Duodenal mucosa (tissue), 2 donors: ENCODE data around the gene TGFBR1.
"Not testable (repeated sequence)": the region's sequence is repeated elsewhere in the genome, so short reads cannot be mapped to it uniquely, and the experiment has no call there.

Source experiments
- H3K27ac ChIP-seq: one replicate; pipeline ENCODE4 v1.7.0; 2013; ENCODE audit warnings: low read depth, low read length
- H3K27me3 ChIP-seq, 2 donors: one replicate each; pipeline ENCODE4 v1.7.0; 2013; ENCODE audit warnings: low read length in 2 of 2, control low read depth in 1 of 2; ENCODE audit not compliant: insufficient read depth in 2 of 2, control insufficient read depth in 1 of 2
- H3K36me3 ChIP-seq, 2 donors: one replicate each; pipeline ENCODE4 v1.7.0; 2013; ENCODE audit warnings: low read length in 2 of 2, control low read depth in 1 of 2; ENCODE audit not compliant: insufficient read depth in 2 of 2, control insufficient read depth in 1 of 2
- H3K4me1 ChIP-seq, 2 donors: one replicate each; pipeline ENCODE4 v1.7.0; 2013; ENCODE audit warnings: low read length in 2 of 2, control low read depth in 1 of 2; ENCODE audit not compliant: insufficient read depth in 2 of 2, control insufficient read depth in 1 of 2
- H3K4me3 ChIP-seq, 2 donors: one replicate each; pipeline ENCODE4 v1.7.0; 2013; ENCODE audit warnings: low read length in 2 of 2, low read depth in 1 of 2
- H3K9ac ChIP-seq, 2 donors: one replicate each; pipeline ENCODE4 v1.7.0; 2013; ENCODE audit warnings: low read length in 2 of 2, low read depth in 1 of 2
- H3K9me3 ChIP-seq, 2 donors: one replicate each; pipeline ENCODE4 v1.7.0; 2013; ENCODE audit warnings: low read length in 2 of 2, control low read depth in 1 of 2; ENCODE audit not compliant: control insufficient read depth in 1 of 2

The TGFBR1 gene

DNA sequence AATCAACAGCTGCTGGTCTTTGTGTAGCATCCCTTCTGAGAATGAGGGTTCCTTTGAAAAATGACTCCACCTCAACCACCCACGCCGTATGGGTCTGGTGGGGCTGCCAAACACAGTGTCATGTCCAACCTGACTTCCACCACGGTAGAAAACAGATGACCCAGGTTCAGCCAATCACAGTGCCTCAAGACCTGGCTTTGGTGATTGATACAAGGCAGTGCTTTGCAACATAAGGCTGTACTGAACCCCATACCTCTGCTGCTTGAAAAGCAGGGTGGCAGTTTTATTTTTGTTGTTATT lies 11.5 kb upstream of the TGFBR1 start:
- H3K27ac ChIP-seq: no peak overlapping the region
- peaks cover 0 to 6% of the 10 kb centered on the region in 2 donors for H3K9me3 ChIP-seq
- H3K4me3 ChIP-seq: no peak overlapping the region
- no peaks in the 10 kb centered on the region for H3K27me3 ChIP-seq
- H3K4me1 ChIP-seq: no peaks in the 10 kb centered on the region
- H3K9ac ChIP-seq: no peak overlapping the region
- no peaks in the 10 kb centered on the region for H3K36me3 ChIP-seq

DNA sequence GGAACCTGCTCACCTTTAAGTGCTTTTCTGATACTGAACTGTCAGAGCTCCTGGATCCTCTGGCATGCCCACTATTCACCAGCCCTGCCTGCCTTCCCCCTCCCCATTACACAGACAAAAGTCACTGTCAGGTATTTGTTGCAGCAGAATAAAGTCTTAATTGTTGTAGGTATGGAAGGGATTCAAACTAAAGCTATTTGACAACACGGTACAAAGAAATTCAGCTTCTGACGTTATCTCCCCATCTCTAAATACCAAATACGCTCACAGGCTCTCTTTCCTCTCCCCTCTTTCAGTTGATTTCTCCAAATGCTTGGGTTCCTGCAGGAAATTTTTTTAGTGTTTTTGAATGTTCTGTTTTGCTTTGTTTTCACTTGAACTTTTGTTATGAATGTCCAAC lies 9.3 kb upstream of the TGFBR1 start:
- H3K9ac ChIP-seq: no peak overlapping the region
- H3K4me1 ChIP-seq: no peaks in the 10 kb centered on the region
- H3K4me3 ChIP-seq: no peak overlapping the region
- H3K36me3 ChIP-seq: no peaks in the 10 kb centered on the region
- no peak overlapping the region for H3K27ac ChIP-seq
- no peaks in the 10 kb centered on the region for H3K27me3 ChIP-seq
- H3K9me3 ChIP-seq: no peaks in the 10 kb centered on the region

DNA sequence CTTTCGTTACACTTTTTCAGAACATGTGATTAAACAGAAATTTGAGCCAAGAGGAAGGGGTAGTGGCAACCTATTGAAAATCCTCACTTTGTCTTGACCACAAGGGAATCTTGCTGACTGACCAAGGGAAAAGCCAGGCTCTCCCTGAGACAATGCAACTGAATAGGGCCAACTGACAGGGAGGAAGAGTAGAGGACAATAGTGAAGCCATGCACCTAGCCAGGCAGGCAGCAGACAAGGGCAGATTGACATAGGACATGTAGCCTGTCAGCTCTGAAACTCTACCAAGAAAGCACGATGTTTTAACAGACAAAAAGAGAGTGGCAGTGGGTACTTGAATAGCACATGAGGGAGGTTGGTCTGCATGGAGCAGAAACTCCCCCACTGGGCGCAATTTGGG lies 8.5 kb upstream of the TGFBR1 start:
- Histone ChIP-seq H3K9ac (no peak overlapping the region), H3K4me1 (no peaks in the 10 kb centered on the region), H3K9me3 (no peaks in the 10 kb centered on the region), H3K36me3 (no peaks in the 10 kb centered on the region), H3K27me3 (no peaks in the 10 kb centered on the region), H3K4me3 (no peak overlapping the region), H3K27ac (no peak overlapping the region)

DNA sequence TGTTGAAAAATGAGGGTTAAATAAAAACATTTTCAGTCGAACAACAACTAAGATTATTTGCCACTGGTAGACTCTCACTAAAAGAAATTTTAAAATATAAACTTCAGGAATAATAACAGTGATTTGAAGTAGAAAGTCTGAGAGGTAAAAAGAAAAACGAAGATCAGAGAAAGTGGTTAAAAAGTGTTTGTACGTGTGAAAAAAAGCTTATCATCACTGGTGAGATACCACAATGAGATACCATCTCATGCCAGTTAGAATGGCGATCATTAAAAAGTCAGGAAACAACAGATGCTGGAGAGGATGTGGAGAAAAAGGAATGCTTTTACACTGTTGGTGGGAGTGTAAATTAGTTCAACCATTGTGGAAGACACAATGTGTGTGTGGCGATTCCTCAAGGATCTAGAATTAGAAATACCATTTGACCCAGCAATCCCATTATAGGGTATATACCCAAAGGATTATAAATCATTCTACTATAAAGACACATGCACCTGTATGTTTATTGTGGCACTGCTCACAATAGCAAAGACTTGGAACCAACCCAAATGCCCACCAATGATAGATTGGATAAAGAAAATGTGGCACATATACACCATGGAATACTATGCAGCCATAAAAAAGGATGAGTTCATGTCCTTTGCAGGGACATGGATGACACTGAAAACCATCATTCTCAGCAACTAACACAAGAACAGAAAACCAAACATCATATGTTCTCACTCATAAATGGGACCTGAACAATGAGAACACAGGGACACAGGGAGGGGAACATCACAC lies 4.9 kb upstream of the TGFBR1 start:
- H3K4me3 ChIP-seq, H3K27ac ChIP-seq, H3K9ac ChIP-seq, H3K27me3 ChIP-seq, H3K9me3 ChIP-seq, H3K36me3 ChIP-seq: not testable (repeated sequence)
- peaks cover 15 to 16% of the 10 kb centered on the region in 2 donors for H3K4me1 ChIP-seq

DNA sequence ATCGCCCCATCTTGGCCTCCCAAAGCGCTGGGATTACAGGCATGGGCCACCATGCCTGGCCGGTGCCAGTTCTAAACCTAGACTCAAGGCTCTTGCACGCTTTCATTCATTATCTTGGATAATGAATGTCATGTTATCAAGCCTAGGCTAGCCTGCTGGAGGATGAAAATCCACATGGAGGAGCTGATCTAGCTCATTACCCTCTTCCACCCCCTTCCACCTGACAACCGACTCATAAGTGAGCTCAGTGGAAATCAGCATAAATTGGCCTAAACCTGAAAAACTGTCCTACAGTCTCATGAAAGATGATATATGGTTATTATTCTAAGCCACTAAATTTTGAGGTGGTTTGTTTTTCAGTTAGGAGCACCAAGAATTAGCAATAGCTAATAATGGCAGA lies 3.6 kb upstream of the TGFBR1 start:
- no peaks in the 10 kb centered on the region for H3K27me3 ChIP-seq
- peaks cover 18 to 22% of the 10 kb centered on the region in 2 donors for H3K4me1 ChIP-seq
- no peak overlapping the region for H3K27ac ChIP-seq
- H3K9ac ChIP-seq: no peak overlapping the region
- no peaks in the 10 kb centered on the region for H3K36me3 ChIP-seq
- H3K4me3 ChIP-seq: no peak overlapping the region
- H3K9me3 ChIP-seq: no peaks in the 10 kb centered on the region

DNA sequence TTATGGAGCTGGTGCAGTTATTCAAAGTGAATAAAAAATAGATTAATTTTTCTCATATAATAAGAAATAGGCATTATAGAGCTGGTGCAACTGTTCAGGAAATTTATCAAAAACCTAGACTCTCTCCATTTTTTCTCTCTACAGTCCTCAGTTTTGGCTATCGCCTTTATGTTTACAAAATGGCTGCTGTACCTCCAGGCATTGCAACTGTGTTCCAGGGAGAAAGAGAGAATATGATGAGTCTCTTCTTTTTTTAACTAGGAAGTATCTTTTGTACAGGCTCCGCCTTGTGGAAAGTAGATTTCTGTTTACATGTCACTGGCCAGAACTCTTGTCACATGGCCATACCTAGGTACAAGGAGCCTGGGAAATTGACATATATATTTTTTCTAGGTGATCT lies 3.1 kb upstream of the TGFBR1 start:
- Histone ChIP-seq H3K27ac (no peak overlapping the region), H3K36me3 (no peaks in the 10 kb centered on the region), H3K4me1 (peaks cover 24 to 26% of the 10 kb centered on the region in 2 donors), H3K9me3 (no peaks in the 10 kb centered on the region), H3K9ac (no peak overlapping the region), H3K4me3 (no peak overlapping the region), H3K27me3 (no peaks in the 10 kb centered on the region)

DNA sequence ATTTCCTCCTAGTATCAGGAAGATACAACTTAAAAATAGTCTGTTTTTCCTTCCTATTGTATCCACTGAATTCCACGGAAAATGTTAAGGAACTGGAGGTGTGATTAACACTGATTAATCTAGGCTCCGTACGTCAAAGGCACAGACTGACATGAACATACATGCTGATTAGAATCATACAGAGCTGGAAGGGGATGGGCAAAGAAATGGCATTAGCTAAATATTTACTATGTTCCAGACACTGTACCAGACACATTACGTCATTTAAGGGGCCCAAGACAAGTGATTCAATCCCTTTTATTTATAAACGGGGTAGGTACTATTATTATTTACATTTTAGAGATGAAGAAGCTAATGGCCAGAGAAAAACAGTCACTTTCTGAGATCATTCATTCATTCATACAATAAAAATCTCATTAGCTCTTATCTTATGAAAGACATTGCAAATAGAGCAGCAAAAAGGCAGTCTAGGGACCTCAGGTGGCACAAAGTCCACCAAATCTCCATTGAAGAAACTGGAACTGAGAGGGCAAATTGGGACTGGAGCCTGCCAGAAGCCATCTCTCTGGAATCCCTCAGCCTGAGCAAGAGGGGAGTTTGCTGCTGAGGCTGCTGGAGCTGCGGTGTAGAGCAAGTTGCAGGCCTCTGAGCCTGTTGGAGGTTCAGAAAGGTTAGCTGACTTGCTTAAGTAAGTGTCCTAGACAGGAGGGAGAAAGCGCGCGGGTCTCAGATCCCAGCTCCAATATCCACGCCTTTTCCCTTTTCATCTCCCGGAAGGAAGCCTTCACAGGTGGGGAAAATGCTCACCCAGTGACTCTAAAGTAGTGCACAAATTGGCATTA lies 1.6 kb upstream of the TGFBR1 start:
- Histone ChIP-seq H3K27ac (peak overlapping the region; percentile 77), H3K9me3 (no peaks in the 10 kb centered on the region), H3K4me3 (peak overlapping the region; percentile 83 to 86), H3K27me3 (no peaks in the 10 kb centered on the region), H3K9ac (peak overlapping the region; percentile 38 to 57), H3K4me1 (peaks cover 34 to 40% of the 10 kb centered on the region in 2 donors), H3K36me3 (no peaks in the 10 kb centered on the region)

DNA sequence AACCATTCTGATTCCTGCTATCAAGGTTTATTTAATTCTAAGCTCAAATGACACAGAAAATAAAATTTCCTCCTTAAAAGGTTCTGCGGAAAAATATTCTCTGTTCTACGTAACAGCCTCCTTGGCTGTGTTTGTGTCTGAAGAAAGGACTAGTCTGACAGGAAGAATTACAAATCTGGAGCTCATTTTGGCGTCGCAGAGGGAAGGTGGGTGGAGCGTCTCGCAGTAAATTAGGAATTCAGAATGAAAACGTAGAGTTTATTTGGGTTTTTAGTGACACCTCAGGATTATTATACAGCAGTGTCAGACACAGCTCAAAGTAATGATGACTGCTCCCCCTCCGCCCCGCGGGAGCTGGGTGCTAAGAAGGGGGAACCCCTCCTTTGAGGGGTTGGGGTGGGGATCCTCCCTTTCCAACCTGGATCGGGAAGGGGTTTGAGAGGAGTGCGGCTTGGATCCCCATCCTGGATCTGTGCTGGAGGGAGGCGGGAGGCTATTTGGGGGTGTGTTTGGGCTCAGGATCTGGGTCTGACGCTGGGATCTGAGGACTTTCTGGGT lies 933 bp upstream of the TGFBR1 start:
- H3K9me3 ChIP-seq: no peaks in the 10 kb centered on the region
- H3K27me3 ChIP-seq: no peaks in the 10 kb centered on the region
- peaks cover 34 to 46% of the 10 kb centered on the region in 2 donors for H3K4me1 ChIP-seq
- no peaks in the 10 kb centered on the region for H3K36me3 ChIP-seq
- peak overlapping the region; percentile 77 for H3K27ac ChIP-seq
- peak overlapping the region; percentile 83 to 86 for H3K4me3 ChIP-seq
- peak overlapping the region; percentile 38 to 57 for H3K9ac ChIP-seq

DNA sequence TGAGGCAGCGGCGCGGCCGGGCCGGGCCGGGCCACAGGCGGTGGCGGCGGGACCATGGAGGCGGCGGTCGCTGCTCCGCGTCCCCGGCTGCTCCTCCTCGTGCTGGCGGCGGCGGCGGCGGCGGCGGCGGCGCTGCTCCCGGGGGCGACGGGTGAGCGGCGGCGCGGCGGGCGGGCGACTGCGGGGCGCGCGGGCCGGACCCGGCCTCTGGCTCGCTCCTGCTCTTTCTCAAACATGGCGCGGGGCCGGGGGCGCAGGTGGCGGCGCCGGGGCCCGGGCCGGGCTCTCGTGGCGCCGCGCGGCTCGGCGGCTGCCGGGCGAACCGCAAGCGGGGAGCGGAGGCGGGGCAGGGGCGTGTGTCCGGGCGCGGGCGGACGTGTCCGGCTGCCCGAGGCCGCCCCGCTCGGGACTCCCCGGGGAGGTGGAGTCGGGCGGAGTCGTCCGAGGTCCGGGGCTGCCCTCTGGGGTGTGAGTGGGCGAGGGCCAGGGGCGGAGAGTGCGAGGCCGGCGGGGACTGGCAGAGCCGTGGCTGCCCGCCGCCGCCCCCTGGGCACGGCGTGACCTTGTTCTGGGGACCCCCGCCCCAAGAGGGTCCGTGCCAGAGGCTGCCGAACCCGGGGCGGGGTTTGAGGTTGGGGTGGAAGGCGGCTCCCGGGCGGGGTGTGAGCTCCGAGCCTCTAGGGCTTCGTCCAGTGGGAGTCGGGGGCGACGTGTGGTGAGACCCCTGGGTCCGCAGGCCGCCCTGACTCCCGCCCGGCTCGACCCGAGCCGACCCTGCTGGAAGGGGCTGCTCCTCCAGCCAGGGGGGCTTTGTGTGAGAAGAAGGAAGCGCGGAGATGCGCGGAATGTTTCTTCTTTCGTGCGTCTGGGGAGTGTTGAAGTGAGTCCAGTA lies 485 bp downstream of the TGFBR1 start:
- peak overlapping the region; percentile 77 to 82 for H3K9ac ChIP-seq
- peak overlapping the region; percentile 76 to 85 for H3K4me3 ChIP-seq
- H3K27me3 ChIP-seq: no peaks in the 10 kb centered on the region
- peak overlapping the region; percentile 81 for H3K27ac ChIP-seq
- H3K9me3 ChIP-seq: no peaks in the 10 kb centered on the region
- H3K4me1 ChIP-seq: peaks cover 39 to 55% of the 10 kb centered on the region in 2 donors
- H3K36me3 ChIP-seq: no peaks in the 10 kb centered on the region
